GM19238 (cell line): ENCODE data around the gene FCRL1.

Source experiments
- DNase-seq: peaks from one replicate; pipeline ENCODE4 v3.0.0; 2011; ENCODE audit warnings: low spot score; ENCODE audit not compliant: insufficient read length

The FCRL1 gene

GRCh38 chr1:157819896-157820295, at the start of gene FCRL1:
FCRL1 (minus strand) TSS chr1:157820120; CDS start chr1:157820037, 83 bp downstream.
- no peak for DNase-seq

GRCh38 chr1:157868654-157869053, 48.7 kb upstream of the FCRL1 start:
- DNase-seq: no peak

GRCh38 chr1:157862114-157863070, 42.5 kb upstream of the FCRL1 start:
- DNase-seq: no peak

DNA sequence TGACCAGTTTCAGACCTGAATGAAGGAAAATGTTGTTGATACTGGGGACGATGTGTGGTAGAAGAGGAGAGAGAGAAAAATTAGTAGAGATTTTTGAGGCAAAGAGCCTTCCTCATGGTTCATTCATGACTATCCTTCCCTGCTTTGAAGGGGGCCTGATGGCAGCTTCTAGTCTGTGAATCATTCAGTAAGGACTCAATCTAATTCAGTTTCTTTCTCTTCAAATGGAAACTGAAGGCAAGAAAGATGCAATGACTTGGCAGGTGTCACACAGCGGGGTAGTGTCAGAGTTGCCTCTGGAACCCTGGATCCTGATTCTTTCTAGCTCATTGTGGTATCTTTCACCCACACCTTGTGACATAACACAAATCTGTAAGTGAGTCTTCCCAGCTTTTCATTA, 36.6 kb upstream of the FCRL1 start:
- peak; percentile 7 for DNase-seq

- DNase-seq: no peak
Measured at GRCh38 chr1:157852476-157852875, 32.6 kb upstream of the FCRL1 start.

DNA sequence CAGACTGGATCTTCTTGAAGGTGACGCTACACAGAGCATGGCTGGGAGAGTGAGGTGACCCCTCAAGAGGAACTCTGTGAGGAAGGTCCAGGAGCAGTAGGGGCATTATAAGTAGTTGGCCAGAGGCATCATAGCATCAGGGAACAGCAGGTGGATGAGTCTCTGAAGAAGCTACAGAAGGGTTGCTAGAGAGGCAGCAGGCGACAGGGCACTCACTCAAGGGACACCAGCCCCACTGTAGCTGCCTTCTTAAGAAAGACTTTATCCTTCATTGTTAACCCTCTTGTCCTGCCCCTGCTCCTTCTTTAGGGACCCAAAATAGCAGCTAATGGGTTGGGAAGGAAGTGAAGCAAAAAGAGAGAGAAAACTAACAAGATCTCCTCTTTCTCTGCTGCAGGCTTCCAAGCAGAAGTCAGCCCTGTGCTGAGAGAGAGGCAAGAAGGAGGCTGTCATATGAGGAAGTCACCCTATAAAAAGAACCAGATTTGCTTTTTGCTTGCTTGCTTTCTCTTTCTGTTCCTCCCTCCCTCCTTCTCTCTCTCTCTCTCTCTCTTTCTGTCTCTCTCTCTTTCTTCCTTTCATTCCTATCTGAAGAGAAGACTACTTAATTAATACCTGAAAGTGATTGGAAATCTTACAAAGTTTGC, 29.4 kb upstream of the FCRL1 start:
- DNase-seq: peak; percentile 13

DNA sequence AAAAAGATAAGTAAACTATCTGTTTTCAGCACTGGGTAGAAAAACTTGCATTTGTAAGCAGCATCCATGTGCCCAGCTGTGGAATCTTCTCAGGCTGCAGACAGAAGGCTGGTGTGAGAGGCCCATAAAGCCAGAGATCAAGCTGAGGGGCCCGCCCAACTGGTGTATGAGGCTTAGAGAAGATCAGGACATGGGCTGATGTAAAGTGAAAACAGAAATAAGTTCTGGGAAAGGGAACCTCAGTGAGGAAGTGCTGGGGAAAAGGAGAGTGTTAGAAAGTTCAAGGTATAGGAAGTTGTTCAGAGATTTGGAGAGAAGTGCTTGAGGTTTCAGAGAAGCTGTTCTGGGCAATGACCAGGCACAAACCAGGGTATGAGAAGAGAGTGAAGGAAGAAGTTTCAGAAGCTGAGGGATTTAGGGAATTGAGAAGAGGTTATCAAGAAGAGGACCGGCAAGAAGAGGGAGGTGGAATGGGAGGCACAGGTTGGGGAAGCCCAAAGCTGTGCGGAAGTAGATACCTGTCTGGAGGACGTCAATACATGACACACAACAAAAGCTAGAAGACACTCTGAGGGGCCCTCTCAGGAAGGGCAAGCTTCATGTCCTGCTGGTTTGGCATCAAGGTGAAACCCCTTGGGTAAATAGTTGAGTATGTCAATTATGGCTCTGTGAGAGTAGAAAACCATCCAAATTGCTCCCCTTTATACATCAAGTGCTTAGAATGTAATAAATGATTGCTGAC, 24.3 kb upstream of the FCRL1 start:
- DNase-seq: no peak

DNA sequence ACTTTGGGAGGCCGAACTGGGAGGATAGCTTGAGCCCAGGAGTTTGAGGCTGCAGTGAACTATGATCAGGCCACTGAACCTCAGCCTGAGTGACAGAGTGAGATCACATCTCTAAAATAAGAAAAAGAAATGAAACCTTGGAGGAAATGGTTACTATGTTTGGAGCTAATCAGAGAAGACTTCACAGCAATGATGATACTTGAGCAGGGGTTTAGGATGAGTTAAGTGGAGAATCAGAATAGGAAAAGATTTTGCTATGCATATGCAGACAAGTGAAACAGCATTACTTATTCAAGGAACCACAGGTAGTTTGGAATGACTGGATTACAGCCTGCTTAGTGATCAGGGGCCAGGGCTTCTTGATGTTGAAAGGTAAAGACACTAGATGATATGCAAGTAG, 23.0 kb upstream of the FCRL1 start:
- no peak for DNase-seq

GRCh38 chr1:157841708-157842107, 21.8 kb upstream of the FCRL1 start, which contains the start of gene CD5L:
CD5L (minus strand) TSS chr1:157841808; CDS start chr1:157841701, 107 bp downstream.
- DNase-seq: no peak

GRCh38 chr1:157838966-157839365, 19.0 kb upstream of the FCRL1 start:
- no peak for DNase-seq

GRCh38 chr1:157834430-157834829, 14.5 kb upstream of the FCRL1 start:
- DNase-seq: no peak

- DNase-seq: no peak
Measured at GRCh38 chr1:157833145-157833544, 13.2 kb upstream of the FCRL1 start.

DNA sequence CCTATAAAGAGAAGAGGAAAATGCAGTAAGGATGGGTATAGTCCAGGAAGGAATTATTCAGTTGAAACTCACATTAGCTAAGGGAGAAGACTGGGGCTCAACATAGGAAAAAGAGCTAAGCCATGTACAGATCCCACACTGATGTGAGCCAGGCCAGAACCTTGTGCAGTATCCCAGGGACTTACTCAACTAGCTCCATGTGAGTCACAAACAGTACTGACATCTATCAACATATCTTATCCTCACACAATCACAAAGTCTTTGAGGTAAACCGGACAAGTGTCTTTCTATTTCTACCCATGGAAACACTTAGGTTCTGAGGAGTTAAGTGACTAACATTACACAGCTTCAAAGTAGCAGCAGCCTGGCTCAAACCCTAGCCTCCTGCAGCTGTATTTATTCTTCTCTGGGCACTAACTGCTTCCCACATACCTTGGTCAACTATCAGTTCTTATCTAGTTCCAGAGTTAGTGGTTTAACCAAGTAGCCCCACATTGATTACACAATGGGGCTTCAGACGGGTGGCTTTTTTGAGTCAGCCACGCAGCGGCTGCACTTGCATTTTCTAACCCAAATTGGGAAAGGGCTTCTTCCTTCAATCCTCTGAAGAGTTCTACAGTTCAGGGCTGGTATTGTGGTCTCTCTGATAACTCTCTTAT, 12.2 kb upstream of the FCRL1 start:
- no peak for DNase-seq

DNA sequence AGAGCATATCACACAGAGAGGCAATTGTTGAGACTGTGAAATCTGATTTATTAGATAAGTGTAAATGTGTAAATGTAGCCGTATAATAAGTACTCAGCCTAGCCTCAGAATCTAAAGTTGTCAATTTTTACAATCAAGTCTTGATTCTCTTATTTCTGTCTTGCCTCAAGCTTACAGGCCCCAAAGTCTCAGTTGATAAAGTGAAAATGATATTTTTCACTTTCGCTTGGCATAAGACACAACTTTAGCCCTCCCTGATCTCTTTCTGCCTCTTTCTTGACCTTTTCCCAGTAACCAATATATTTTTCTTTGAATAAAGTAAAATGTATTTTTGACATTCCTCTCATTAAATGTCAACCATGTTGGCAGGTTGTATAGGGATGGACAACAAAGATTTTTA, 11.0 kb upstream of the FCRL1 start:
- DNase-seq: no peak

DNA sequence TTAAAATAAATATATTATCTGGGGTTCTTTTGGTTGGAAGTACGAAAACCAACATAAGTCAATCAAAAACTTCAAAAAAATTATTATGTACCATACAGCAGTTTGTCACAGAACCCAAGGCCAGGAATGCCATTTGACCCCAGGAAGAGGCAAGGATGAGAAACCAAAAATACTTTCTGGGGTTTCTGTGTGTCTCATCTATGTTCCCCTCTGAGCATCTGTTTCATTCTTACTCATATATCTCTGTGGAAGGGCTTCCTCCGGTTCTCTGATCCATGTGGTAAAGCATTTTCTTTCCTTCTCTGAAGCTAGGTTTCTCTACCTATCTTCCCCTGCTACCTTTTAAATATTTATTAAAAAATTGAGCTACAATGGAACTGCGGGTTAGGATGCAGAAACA, 9.8 kb upstream of the FCRL1 start:
- peak; percentile 17 for DNase-seq

- DNase-seq: no peak
Measured at GRCh38 chr1:157829210-157829609, 9.3 kb upstream of the FCRL1 start.

DNA sequence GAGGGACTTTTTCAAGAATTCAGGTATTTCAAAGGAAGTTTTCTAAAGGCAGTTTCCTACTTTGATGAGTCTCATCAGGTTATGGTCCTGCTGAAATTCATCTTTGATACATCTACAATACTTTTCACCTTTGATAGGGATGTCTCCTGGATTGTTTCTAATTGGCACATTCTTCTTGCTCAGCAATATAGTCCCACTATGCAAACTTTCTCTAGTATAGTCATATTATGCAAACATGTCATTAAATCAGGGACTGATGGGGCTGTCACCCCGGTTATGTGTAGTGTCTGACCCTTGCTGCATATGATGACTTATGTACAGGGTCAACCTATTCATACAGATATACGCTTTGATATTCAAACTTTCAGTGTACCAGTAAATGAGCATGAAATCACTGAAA, 379 bp upstream of the FCRL1 start:
- DNase-seq: no peak

DNA sequence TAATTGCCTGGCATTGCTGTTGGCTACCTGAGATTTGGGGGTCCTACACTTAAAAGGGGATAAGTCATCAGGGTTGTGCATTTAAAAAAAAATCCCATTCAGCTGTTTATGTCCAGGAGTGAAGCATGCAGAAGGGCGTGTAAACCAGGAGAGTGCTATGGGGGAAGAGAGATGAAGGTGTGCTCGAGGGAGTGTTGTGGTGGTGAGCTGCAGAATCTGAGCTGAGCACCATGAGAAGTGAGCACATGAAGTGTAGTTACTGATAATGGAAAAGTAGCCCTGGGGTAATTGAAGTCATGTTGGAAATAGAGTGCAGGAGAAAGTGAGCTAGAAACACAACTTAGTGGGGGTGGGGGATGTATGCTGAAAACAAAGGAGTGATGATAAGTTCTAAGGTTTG, 705 bp downstream of the FCRL1 start:
- no peak for DNase-seq

GRCh38 chr1:157813269-157813668, 6.7 kb downstream of the FCRL1 start:
- DNase-seq: no peak

DNA sequence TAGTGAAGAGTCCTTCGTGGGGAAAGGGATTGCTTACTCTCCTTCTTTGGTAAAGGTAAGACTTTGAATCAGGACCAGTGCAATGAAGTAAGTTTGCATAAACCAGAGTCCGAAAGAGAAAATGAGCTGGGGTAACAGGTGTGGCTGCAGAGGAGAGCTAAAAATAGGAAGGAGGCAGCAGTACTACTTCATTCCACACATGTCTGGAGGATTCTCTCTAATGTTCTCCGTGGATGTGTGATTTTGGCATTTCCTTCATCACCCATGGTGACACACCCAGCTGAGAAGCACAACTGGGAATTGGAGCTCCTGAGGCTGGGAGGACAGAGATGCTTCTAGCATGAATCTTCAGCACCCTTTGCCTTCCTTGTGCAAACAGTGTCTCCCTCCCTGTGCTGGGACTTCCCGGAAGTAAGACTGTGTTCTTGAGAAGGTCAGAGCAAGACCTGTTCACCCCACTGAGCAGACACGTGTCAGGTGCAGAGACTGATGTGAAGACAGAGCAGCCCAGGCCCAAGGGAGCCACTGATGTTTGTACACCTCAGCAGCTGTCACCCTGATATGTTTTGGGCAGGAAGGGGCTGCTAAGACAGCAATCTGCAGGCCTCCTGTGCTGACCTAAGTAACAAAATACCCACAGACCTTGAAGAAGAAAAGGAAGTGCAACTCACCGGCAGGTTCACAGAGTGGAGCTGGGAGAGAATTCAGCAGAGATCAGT, 13.3 kb downstream of the FCRL1 start:
- DNase-seq: peak; percentile 58

GRCh38 chr1:157803851-157804250, 16.1 kb downstream of the FCRL1 start:
- no peak for DNase-seq
